HG02759 (cell line): ENCODE results near the gene MICAL2.
"Not testable (repeated sequence)": the region's sequence is repeated elsewhere in the genome, so short reads cannot be mapped to it uniquely, and the experiment has no call there.

Source experiments
- ATAC-seq: cut with Tn5 transposase; IDR thresholded peaks from one replicate; pipeline ENCODE4 v1.9.1; 2021; ENCODE audit warnings: mild to moderate bottlenecking, moderate library complexity; ENCODE audit not compliant: unreplicated experiment

The MICAL2 gene

GRCh38 chr11:12132790-12133145, 22.4 kb downstream of the MICAL2 start:
- ATAC-seq: no peak

DNA sequence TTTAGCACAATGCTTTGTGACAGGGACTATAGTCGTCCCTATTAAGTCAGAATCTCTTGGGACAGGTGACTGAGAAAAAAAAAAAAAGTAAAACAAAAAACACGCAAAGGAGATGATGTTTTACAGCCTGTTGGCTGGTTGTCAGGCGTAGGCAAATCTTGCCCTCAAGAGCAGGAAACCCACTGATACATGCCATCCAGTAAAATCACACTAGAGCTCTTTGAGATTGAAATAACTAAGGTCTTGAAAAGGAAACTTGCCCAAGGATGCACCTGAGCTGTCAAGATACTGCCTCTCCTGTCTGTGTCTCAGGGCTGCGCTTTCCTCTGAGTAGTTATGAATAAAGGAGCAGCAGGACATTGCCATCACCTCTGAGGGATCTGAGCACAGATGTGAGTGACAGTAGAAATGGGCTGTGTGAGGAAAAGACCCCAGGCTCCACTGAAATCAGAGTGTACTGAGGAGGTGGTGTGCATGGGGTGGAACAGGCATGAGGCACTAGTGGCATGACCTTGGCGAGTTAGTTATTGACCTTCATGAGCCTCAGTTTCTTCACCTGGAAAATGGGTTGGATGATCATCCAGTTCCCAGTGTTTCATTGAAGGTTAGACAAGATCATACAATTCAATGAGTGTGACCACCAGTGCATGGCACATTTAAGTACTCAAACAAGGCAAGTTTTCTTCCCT, 23.3 kb downstream of the MICAL2 start:
- no peak for ATAC-seq

DNA sequence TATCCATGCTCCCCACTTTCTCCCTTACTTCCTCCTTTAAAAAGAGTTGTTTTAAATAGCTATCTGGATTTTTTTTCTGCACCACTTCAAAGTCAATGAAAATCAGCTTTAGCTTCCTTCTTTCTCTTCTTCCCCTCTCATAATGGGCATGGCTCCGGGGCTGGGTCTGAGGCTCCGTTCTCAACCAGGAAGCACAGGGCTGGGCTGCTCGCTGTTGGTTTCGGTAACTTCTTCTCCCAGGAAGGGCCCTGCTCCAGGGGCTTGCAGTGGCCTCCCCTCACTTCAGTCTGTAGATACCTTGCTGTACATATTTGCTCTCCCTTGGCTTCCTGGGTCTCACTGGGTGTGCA, 23.8 kb downstream of the MICAL2 start:
- ATAC-seq: no peak

- ATAC-seq: no peak
Observed at GRCh38 chr11:12135185-12135584, 24.8 kb downstream of the MICAL2 start.

- no peak for ATAC-seq
Observed at GRCh38 chr11:12137005-12137690, 26.8 kb downstream of the MICAL2 start.

GRCh38 chr11:12137938-12138731, 27.7 kb downstream of the MICAL2 start:
- no peak for ATAC-seq

- ATAC-seq: no peak
Observed at GRCh38 chr11:12139144-12139881, 28.9 kb downstream of the MICAL2 start.

- no peak for ATAC-seq
Observed at GRCh38 chr11:12140186-12140793, 29.9 kb downstream of the MICAL2 start.

GRCh38 chr11:12141283-12141682, 30.9 kb downstream of the MICAL2 start:
- no peak for ATAC-seq

DNA sequence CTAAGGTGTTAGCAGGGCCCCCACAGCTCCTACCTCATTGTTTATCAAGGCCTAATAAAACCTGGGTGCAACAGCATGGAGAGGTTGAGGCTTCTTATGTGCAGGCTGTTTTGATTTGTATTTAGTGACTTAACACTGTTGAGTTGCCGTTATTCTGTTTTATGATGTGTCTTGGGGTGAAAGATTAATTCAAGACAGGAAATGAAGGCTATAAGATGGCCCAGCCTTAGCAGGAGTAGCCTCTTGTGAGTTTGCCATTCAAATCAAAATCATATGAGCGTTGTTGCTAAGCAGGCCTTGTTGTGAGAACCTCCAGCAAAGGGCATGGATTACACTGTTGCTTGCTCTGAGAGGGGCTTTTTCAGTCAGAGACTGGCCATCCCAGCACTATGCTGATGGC, 31.8 kb downstream of the MICAL2 start:
- no peak for ATAC-seq

GRCh38 chr11:12142909-12143308, 32.5 kb downstream of the MICAL2 start:
- no peak for ATAC-seq

- ATAC-seq: no peak
Observed at GRCh38 chr11:12143461-12144258, 33.3 kb downstream of the MICAL2 start.

DNA sequence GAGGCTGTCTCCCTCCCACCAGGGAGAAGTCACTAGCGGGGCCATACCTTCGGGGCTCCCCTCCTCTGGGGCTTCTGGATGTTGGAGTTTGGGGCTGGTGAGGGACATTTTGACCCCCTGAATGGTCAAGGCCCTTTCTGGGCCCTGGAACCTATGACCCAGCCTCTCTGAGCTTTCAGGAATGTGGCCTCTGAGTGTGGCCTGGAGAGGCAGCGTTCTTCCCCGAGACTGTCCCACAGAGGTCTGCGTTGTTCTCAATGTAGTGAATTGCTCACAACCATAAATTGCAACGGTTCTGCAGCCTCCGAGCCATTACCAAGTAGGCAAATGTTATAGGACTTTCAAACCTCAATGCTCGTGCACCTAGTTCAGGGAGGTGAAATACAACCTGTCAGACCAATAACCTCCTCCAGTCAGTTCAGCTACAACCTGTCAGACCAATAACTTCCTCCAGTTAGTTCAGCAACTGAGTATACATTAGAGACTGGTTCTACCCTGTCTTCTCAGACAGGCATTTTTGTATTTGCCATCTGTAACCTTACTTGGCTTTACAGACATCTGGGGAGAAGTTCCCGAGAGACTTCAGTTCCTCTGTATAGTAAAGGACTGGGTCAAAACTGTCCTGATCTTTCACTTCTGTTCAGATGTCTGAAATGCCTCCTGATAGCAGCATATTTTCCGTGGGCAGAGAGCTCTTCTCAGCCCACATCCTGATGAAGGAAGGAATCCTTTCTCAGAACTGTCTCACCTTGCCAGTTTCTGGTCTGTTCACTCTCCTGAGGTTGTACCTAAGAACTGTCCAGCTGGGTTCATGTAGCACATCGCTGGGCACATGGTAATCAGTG, 34.2 kb downstream of the MICAL2 start:
- no peak for ATAC-seq

- ATAC-seq: not testable (repeated sequence)
Observed at GRCh38 chr11:12146678-12147077, 36.3 kb downstream of the MICAL2 start.

- ATAC-seq: no peak
Observed at GRCh38 chr11:12147827-12148226, 37.4 kb downstream of the MICAL2 start.

GRCh38 chr11:12148466-12148865, 38.1 kb downstream of the MICAL2 start:
- no peak for ATAC-seq

- ATAC-seq: no peak
Observed at GRCh38 chr11:12148882-12149281, 38.5 kb downstream of the MICAL2 start.

- ATAC-seq: peak; percentile 67
Observed at GRCh38 chr11:12149672-12150225, 39.4 kb downstream of the MICAL2 start.

DNA sequence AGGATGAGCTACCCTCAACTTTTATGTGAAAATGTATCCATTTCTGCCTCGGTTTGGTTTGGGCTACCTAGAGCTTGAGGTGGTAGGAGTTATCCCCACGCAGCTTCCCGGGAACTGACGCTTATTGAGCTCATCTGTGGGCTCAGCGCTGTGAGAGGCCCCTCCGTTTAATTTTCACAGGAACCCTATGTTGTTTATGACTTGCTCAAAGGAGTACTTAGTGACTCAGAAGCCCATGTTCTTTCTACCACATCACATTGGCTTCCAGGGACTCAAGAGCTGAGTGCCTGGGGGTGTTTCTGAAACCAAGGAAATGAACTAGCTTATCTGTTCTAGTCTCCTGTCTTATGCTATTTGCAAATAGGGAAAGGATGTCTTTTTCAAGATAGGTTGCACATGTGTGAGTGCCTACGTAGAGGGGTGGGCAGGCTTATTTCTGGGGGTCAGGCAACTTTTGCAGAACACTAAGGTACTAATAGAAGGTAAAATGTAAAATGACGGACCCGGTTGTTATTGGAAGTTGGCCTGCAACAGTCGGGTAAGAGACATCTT, 40.5 kb downstream of the MICAL2 start:
- ATAC-seq: no peak
